CD4-positive, CD25-positive, alpha-beta regulatory T cell (primary cell): ENCODE measurements around the gene SLC35F3. TPM values are rescaled to one million over a fixed set of nuclear protein-coding genes. Genes with fewer than 3 reads are reported as not detected.

Experiments used
- ATAC-seq, 2 donors: fragments of 150-1000 bp; cut with Tn5 transposase; one replicate each; pipeline ENCODE4 v1.10.0; 2021; ENCODE audit warnings: low read depth in 2 of 2, moderate number of reproducible peaks in 2 of 2, moderate library complexity in 1 of 2
- DNase-seq, 3 donors: peaks; one replicate each; pipeline versions ENCODE4 v3.0.0 to v3.0.0-alpha.2; 2012 to 2022; ENCODE audit warnings: mixed read lengths in 1 of 3
- H3K27ac ChIP-seq: one replicate; pipeline ENCODE4 v1.7.0; 2013; ENCODE audit warnings: mild to moderate bottlenecking, low read length; ENCODE audit not compliant: insufficient read depth, poor library complexity, severe bottlenecking
- H3K27me3 ChIP-seq: one replicate; pipeline ENCODE4 v1.7.0; 2013; ENCODE audit warnings: low read length; ENCODE audit not compliant: control insufficient read depth, insufficient read depth
- H3K36me3 ChIP-seq: one replicate; pipeline ENCODE4 v1.7.0; 2013; ENCODE audit warnings: mild to moderate bottlenecking, low read length, moderate library complexity; ENCODE audit not compliant: control insufficient read depth, insufficient read depth
- H3K4me1 ChIP-seq: 2 replicates; pipeline ENCODE4 v1.7.0; 2013; ENCODE audit warnings: mild to moderate bottlenecking, low read length; ENCODE audit not compliant: insufficient read depth, control insufficient read depth, poor library complexity, severe bottlenecking
- H3K4me3 ChIP-seq: one replicate; pipeline ENCODE4 v1.7.0; 2013; ENCODE audit warnings: low read depth, mild to moderate bottlenecking, low read length, moderate library complexity
- H3K9me3 ChIP-seq, 2 experiments: 1 replicate in 1 of 2; 2 replicates in 1 of 2; pipeline ENCODE4 v1.7.0; 2013; ENCODE audit warnings: low read length in 2 of 2, mild to moderate bottlenecking in 1 of 2, moderate library complexity in 1 of 2; ENCODE audit not compliant: control insufficient read depth in 2 of 2
- H3K27ac Mint-ChIP-seq, 3 donors: one replicate each; pipeline ENCODE4 v1.8.0; 2020 to 2022; ENCODE audit warnings: mild to moderate bottlenecking in 3 of 3, mixed read lengths in 3 of 3, moderate library complexity in 2 of 3
- H3K27me3 Mint-ChIP-seq: one replicate; pipeline ENCODE4 v1.8.0; 2022; ENCODE audit warnings: mild to moderate bottlenecking, mixed read lengths
- H3K36me3 Mint-ChIP-seq: one replicate; pipeline ENCODE4 v1.8.0; 2020; ENCODE audit warnings: mixed read lengths
- H3K4me1 Mint-ChIP-seq, 4 donors: one replicate each; pipeline ENCODE4 v1.8.0; 2020 to 2022; ENCODE audit warnings: mixed read lengths in 4 of 4, mild to moderate bottlenecking in 1 of 4
- H3K4me3 Mint-ChIP-seq, 4 donors: one replicate each; pipeline ENCODE4 v1.8.0; 2020 to 2022; ENCODE audit warnings: mild to moderate bottlenecking in 4 of 4, mixed read lengths in 4 of 4, moderate library complexity in 3 of 4
- H3K9me3 Mint-ChIP-seq, 7 donors: one replicate each; pipeline ENCODE4 v1.8.0; 2020 to 2022; ENCODE audit warnings: mixed read lengths in 7 of 7, mild to moderate bottlenecking in 3 of 7, moderate library complexity in 2 of 7
- polyA plus RNA-seq, 4 donors: library from polyadenylated mRNA; unstranded; fragments of 300-500 nt; fragmentation: Illumina TruSeq; gene quantifications; one replicate each; pipeline ENCODE4 v1.2.3, GENCODE V29; 2021
- total RNA-seq: library from RNA; stranded (reverse); gene quantifications from one replicate; pipeline ENCODE4 v1.2.3, GENCODE V29; 2022

The SLC35F3 gene
- total and polyA plus RNA-seq, 5 donors from 2014 or later = 0.35 to 1.4 (median 1.3) TPM

GRCh38 chr1:234316486-234316885 is 412.0 kb downstream of the SLC35F3 start:
- peaks cover 4 to 53% (median 11%) of the 10 kb centered on the region in 4 donors for H3K4me1 Mint-ChIP-seq
- Histone ChIP-seq H3K9me3 (no peaks in the 10 kb centered on the region), H3K27ac (no peak overlapping the region), H3K36me3 (no peaks in the 10 kb centered on the region), H3K4me3 (no peak overlapping the region), H3K27me3 (no peaks in the 10 kb centered on the region), H3K4me1 (peaks cover 3% of the 10 kb centered on the region)
- H3K36me3 Mint-ChIP-seq = no peaks in the 10 kb centered on the region
- peak overlapping the region in 1 of 4 donors; percentile 42 for H3K4me3 Mint-ChIP-seq
- peak overlapping the region; percentile 88 to 97 (median 91) for H3K27ac Mint-ChIP-seq
- H3K9me3 Mint-ChIP-seq = peaks cover 0 to 3% (median 0%) of the 10 kb centered on the region in 7 donors
- peaks cover 15% of the 10 kb centered on the region for H3K27me3 Mint-ChIP-seq
- DNase-seq = no peak
- ATAC-seq = no peak

- Mint-ChIP-seq H3K4me3 (no peak overlapping the region), H3K27me3 (peaks cover 10% of the 10 kb centered on the region), H3K9me3 (peaks cover 0 to 3% (median 0%) of the 10 kb centered on the region in 7 donors), H3K4me1 (peaks cover 4 to 51% (median 11%) of the 10 kb centered on the region in 4 donors), H3K27ac (peak overlapping the region; percentile 88 to 97 (median 91)), H3K36me3 (no peaks in the 10 kb centered on the region)
- Histone ChIP-seq H3K27ac (no peak overlapping the region), H3K4me3 (no peak overlapping the region), H3K9me3 (no peaks in the 10 kb centered on the region), H3K36me3 (no peaks in the 10 kb centered on the region), H3K4me1 (peaks cover 3% of the 10 kb centered on the region), H3K27me3 (no peaks in the 10 kb centered on the region)
- ATAC-seq (no peak), DNase-seq (no peak)
Measured at GRCh38 chr1:234316937-234317336, 412.5 kb downstream of the SLC35F3 start.

GRCh38 chr1:234320069-234320468 is 415.6 kb downstream of the SLC35F3 start:
- Mint-ChIP-seq H3K9me3 (no peaks in the 10 kb centered on the region), H3K4me1 (peaks cover 8 to 41% (median 14%) of the 10 kb centered on the region in 4 donors), H3K27me3 (peaks cover 6% of the 10 kb centered on the region), H3K36me3 (no peaks in the 10 kb centered on the region), H3K27ac (no peak overlapping the region), H3K4me3 (no peak overlapping the region)
- Histone ChIP-seq H3K27me3 (no peaks in the 10 kb centered on the region), H3K27ac (no peak overlapping the region), H3K36me3 (no peaks in the 10 kb centered on the region), H3K4me3 (no peak overlapping the region), H3K4me1 (peaks cover 6% of the 10 kb centered on the region), H3K9me3 (no peaks in the 10 kb centered on the region)
- DNase-seq (no peak), ATAC-seq (no peak)

- ATAC-seq (no peak), DNase-seq (no peak)
- H3K4me3 Mint-ChIP-seq = no peak overlapping the region
- no peaks in the 10 kb centered on the region for H3K9me3 ChIP-seq
- no peak overlapping the region for H3K27ac Mint-ChIP-seq
- H3K4me1 ChIP-seq = peaks cover 6% of the 10 kb centered on the region
- no peaks in the 10 kb centered on the region for H3K9me3 Mint-ChIP-seq
- H3K4me1 Mint-ChIP-seq = peaks cover 7 to 40% (median 11%) of the 10 kb centered on the region in 4 donors
- no peaks in the 10 kb centered on the region for H3K27me3 ChIP-seq
- no peak overlapping the region for H3K4me3 ChIP-seq
- H3K36me3 ChIP-seq = no peaks in the 10 kb centered on the region
- H3K27me3 Mint-ChIP-seq = peaks cover 5% of the 10 kb centered on the region
- no peaks in the 10 kb centered on the region for H3K36me3 Mint-ChIP-seq
- H3K27ac ChIP-seq = no peak overlapping the region
Measured at GRCh38 chr1:234320549-234320948, 416.1 kb downstream of the SLC35F3 start.

- H3K27me3 Mint-ChIP-seq = peaks cover 7% of the 10 kb centered on the region
- H3K27ac Mint-ChIP-seq = peak overlapping the region in 1 of 3 donors; percentile 87
- H3K4me3 Mint-ChIP-seq = no peak overlapping the region
- Histone ChIP-seq H3K4me1 (peaks cover 6% of the 10 kb centered on the region), H3K9me3 (no peaks in the 10 kb centered on the region), H3K36me3 (no peaks in the 10 kb centered on the region), H3K27me3 (no peaks in the 10 kb centered on the region), H3K4me3 (no peak overlapping the region), H3K27ac (no peak overlapping the region)
- DNase-seq (no peak), ATAC-seq (no peak)
- no peaks in the 10 kb centered on the region for H3K36me3 Mint-ChIP-seq
- H3K4me1 Mint-ChIP-seq = peaks cover 9 to 40% (median 11%) of the 10 kb centered on the region in 4 donors
- no peaks in the 10 kb centered on the region for H3K9me3 Mint-ChIP-seq
Measured at GRCh38 chr1:234321231-234321630, 416.8 kb downstream of the SLC35F3 start.

- no peaks in the 10 kb centered on the region for H3K36me3 Mint-ChIP-seq
- H3K36me3 ChIP-seq = no peaks in the 10 kb centered on the region
- no peak for DNase-seq
- peaks cover 13 to 41% (median 18%) of the 10 kb centered on the region in 4 donors for H3K4me1 Mint-ChIP-seq
- H3K27me3 ChIP-seq = no peaks in the 10 kb centered on the region
- no peak overlapping the region for H3K27ac ChIP-seq
- no peak overlapping the region for H3K4me3 ChIP-seq
- no peaks in the 10 kb centered on the region for H3K9me3 Mint-ChIP-seq
- ATAC-seq = no peak
- H3K27me3 Mint-ChIP-seq = peaks cover 14% of the 10 kb centered on the region
- peak overlapping the region in 1 of 4 donors; percentile 53 for H3K4me3 Mint-ChIP-seq
- H3K4me1 ChIP-seq = peaks cover 12% of the 10 kb centered on the region
- H3K27ac Mint-ChIP-seq = peak overlapping the region in 1 of 3 donors; percentile 31
- no peaks in the 10 kb centered on the region for H3K9me3 ChIP-seq
Measured at GRCh38 chr1:234322097-234322496, 417.6 kb downstream of the SLC35F3 start.

- Mint-ChIP-seq H3K4me3 (peak overlapping the region in 2 of 4 donors; percentile 42 to 43), H3K36me3 (no peaks in the 10 kb centered on the region), H3K27ac (peak overlapping the region in 2 of 3 donors; percentile 31 to 45), H3K4me1 (peaks cover 11 to 33% (median 18%) of the 10 kb centered on the region in 4 donors), H3K27me3 (peaks cover 14% of the 10 kb centered on the region), H3K9me3 (no peaks in the 10 kb centered on the region)
- DNase-seq (peak; percentile 23 to 66 (median 35)), ATAC-seq (no peak)
- no peaks in the 10 kb centered on the region for H3K36me3 ChIP-seq
- H3K27ac ChIP-seq = no peak overlapping the region
- H3K4me1 ChIP-seq = peaks cover 12% of the 10 kb centered on the region
- no peak overlapping the region for H3K4me3 ChIP-seq
- no peaks in the 10 kb centered on the region for H3K27me3 ChIP-seq
- H3K9me3 ChIP-seq = no peaks in the 10 kb centered on the region
Measured at GRCh38 chr1:234322979-234323378, 418.5 kb downstream of the SLC35F3 start.

- Mint-ChIP-seq H3K27ac (peak overlapping the region; percentile 28 to 92 (median 41)), H3K4me3 (peak overlapping the region in 2 of 4 donors; percentile 19 to 22)
Measured at GRCh38 chr1:234324821-234325220, 420.3 kb downstream of the SLC35F3 start.

More at GRCh38 chr1:234324821-234325220, 420.3 kb downstream of the SLC35F3 start:
- DNase-seq = no peak
- H3K4me1 Mint-ChIP-seq = peaks cover 11 to 31% (median 18%) of the 10 kb centered on the region in 4 donors
- no peak overlapping the region for H3K27ac ChIP-seq
- no peaks in the 10 kb centered on the region for H3K36me3 Mint-ChIP-seq
- H3K4me1 ChIP-seq = peaks cover 12% of the 10 kb centered on the region
- H3K9me3 Mint-ChIP-seq = no peaks in the 10 kb centered on the region
- ATAC-seq = no peak
- H3K9me3 ChIP-seq = no peaks in the 10 kb centered on the region
- H3K27me3 Mint-ChIP-seq = peaks cover 14% of the 10 kb centered on the region
- H3K4me3 ChIP-seq = no peak overlapping the region
- H3K27me3 ChIP-seq = no peaks in the 10 kb centered on the region
- H3K36me3 ChIP-seq = no peaks in the 10 kb centered on the region
